ENCODE data around the gene BSX. TPM values are rescaled to one million over a fixed set of nuclear protein-coding genes. Genes with fewer than 3 reads are reported as not detected.
A peak's percentile ranks its signal among the peaks of the same experiment; 100 is the strongest.

Gene BSX
- total RNA-seq, 1 experiment from 2014 or later, result not detected

GRCh38 chr11:123018702-123019101 is 37.1 kb upstream of the BSX start:
- no peaks in the 10 kb centered on the region for H3K9me3 Mint-ChIP-seq (ENCODE audit: unreplicated experiment)
- Histone ChIP-seq H3K9me3 (no peaks in the 10 kb centered on the region), H3K4me1 (no peaks in the 10 kb centered on the region), H3K27me3 (replicated peaks; ENCODE audit: control insufficient read depth, insufficient read depth, low read length) (no peaks in the 10 kb centered on the region; the same call in 1 of the 2 replicates), H3K36me3 (ENCODE audit: control insufficient read depth, insufficient read depth, low read length) (no peaks in the 10 kb centered on the region), H3K4me3 (ENCODE audit: low read depth, low read length) (no peak overlapping the region)
- H3K4me3 Mint-ChIP-seq (ENCODE audit: unreplicated experiment), result no peak overlapping the region
- no peak for DNase-seq
- POLR2A ChIA-PET, result no interaction called here
- no peaks in the 10 kb centered on the region for H3K36me3 Mint-ChIP-seq (ENCODE audit: insufficient read depth, unreplicated experiment)
- H3K27me3 Mint-ChIP-seq (ENCODE audit: insufficient read depth, unreplicated experiment), result peaks cover 10% of the 10 kb centered on the region
- intact Hi-C loops (cut with micrococcal nuclease; ENCODE audit: unreplicated experiment), result no loop called here
- BruUV-seq (replicated peaks), result no TSS peak
- H3K27ac Mint-ChIP-seq (ENCODE audit: unreplicated experiment), result no peak overlapping the region
- CTCF ChIA-PET, result no interaction called here
- no peak for TF ChIP-seq CTCF (IDR thresholded peaks at IDR 0.05; ENCODE audit: insufficient read depth in 1 of 2, low read depth in 1 of 2, low read length in 1 of 2, severe bottlenecking in 1 of 2, unreplicated experiment in 1 of 2)
- H3K4me1 Mint-ChIP-seq (ENCODE audit: low read depth, unreplicated experiment), result no peaks in the 10 kb centered on the region

- peaks cover 17% of the 10 kb centered on the region for H3K4me1 Mint-ChIP-seq (ENCODE audit: low read depth, unreplicated experiment)
- H3K27me3 Mint-ChIP-seq (ENCODE audit: insufficient read depth, unreplicated experiment), result no peaks in the 10 kb centered on the region
- BruUV-seq (replicated peaks), result no TSS peak
- Histone ChIP-seq H3K4me1 (peaks cover 18% of the 10 kb centered on the region), H3K36me3 (ENCODE audit: control insufficient read depth, insufficient read depth, low read length) (no peaks in the 10 kb centered on the region), H3K27me3 (replicated peaks; ENCODE audit: control insufficient read depth, insufficient read depth, low read length) (no peaks in the 10 kb centered on the region), H3K4me3 (ENCODE audit: low read depth, low read length) (no peak overlapping the region), H3K9me3 (no peaks in the 10 kb centered on the region)
- H3K9me3 Mint-ChIP-seq (ENCODE audit: unreplicated experiment), result no peaks in the 10 kb centered on the region
- no peak overlapping the region for H3K4me3 Mint-ChIP-seq (ENCODE audit: unreplicated experiment)
- H3K27ac Mint-ChIP-seq (ENCODE audit: unreplicated experiment), result no peak overlapping the region
- peak in 1 of 2 experiments; percentile 45 for TF ChIP-seq CTCF (IDR thresholded peaks at IDR 0.05; ENCODE audit: insufficient read depth in 1 of 2, low read depth in 1 of 2, low read length in 1 of 2, severe bottlenecking in 1 of 2, unreplicated experiment in 1 of 2)
- ChIA-PET CTCF (interaction anchor here (1.1 to 1.9 kb wide), 5 partner anchors 9 to 91 kb away, joined by 4 to 25 read pairs (median 7); no protein-coding TSS in a partner anchor), POLR2A (interaction anchor here (0.6 kb wide), 1 partner anchor 390 kb away, joined by 3 read pairs; no protein-coding TSS in a partner anchor)
- H3K36me3 Mint-ChIP-seq (ENCODE audit: insufficient read depth, unreplicated experiment), result no peaks in the 10 kb centered on the region
- DNase-seq, result peak; percentile 75 to 83
- intact Hi-C loops (cut with micrococcal nuclease; ENCODE audit: unreplicated experiment), result loop anchor here (1.0 kb wide), 1 partner anchor 12 kb away; no protein-coding TSS in a partner anchor
Measured at GRCh38 chr11:123011510-123011909, 29.9 kb upstream of the BSX start.

GRCh38 chr11:123006860-123007542 is 25.4 kb upstream of the BSX start:
- H3K4me1 Mint-ChIP-seq (ENCODE audit: low read depth, unreplicated experiment), result peaks cover 7% of the 10 kb centered on the region
- CTCF ChIA-PET, result interaction anchor here (1.9 kb wide), 2 partner anchors 14 to 16 kb away, joined by 4 to 9 read pairs; no protein-coding TSS in a partner anchor
- intact Hi-C loops (cut with micrococcal nuclease; ENCODE audit: unreplicated experiment), result no loop called here

More at GRCh38 chr11:123006860-123007542, 25.4 kb upstream of the BSX start:
- POLR2A ChIA-PET, result no interaction called here
- DNase-seq, result no peak
- Histone ChIP-seq H3K36me3 (ENCODE audit: control insufficient read depth, insufficient read depth, low read length) (no peaks in the 10 kb centered on the region), H3K4me1 (peaks cover 8% of the 10 kb centered on the region), H3K27me3 (replicated peaks; ENCODE audit: control insufficient read depth, insufficient read depth, low read length) (no peaks in the 10 kb centered on the region; the same call in 1 of the 2 replicates), H3K4me3 (ENCODE audit: low read depth, low read length) (no peak overlapping the region), H3K9me3 (no peaks in the 10 kb centered on the region)
- no peaks in the 10 kb centered on the region for H3K9me3 Mint-ChIP-seq (ENCODE audit: unreplicated experiment)
- no peaks in the 10 kb centered on the region for H3K36me3 Mint-ChIP-seq (ENCODE audit: insufficient read depth, unreplicated experiment)
- no peak overlapping the region for H3K27ac Mint-ChIP-seq (ENCODE audit: unreplicated experiment)
- peaks cover 3% of the 10 kb centered on the region for H3K27me3 Mint-ChIP-seq (ENCODE audit: insufficient read depth, unreplicated experiment)
- peak in 1 of 2 experiments; percentile 10 for TF ChIP-seq CTCF (IDR thresholded peaks at IDR 0.05; ENCODE audit: insufficient read depth in 1 of 2, low read depth in 1 of 2, low read length in 1 of 2, severe bottlenecking in 1 of 2, unreplicated experiment in 1 of 2)
- no TSS peak for BruUV-seq (replicated peaks)
- H3K4me3 Mint-ChIP-seq (ENCODE audit: unreplicated experiment), result no peak overlapping the region
